Lung (tissue), 12 donors: ENCODE results near the gene ECM1. TPM values are rescaled to one million over a fixed set of nuclear protein-coding genes. Genes with fewer than 3 reads are reported as not detected.

Experiments
- ATAC-seq: fragments of 200-7000 bp; cut with Tn5 transposase; one replicate; pipeline ENCODE4 v1.9.1; 2020; ENCODE audit warnings: moderate number of reproducible peaks; ENCODE audit not compliant: insufficient read depth, low FRiP score
- DNase-seq, 3 donors: peaks; one replicate each; pipeline ENCODE4 v3.0.0-alpha.2; 2013 to 2017
- H3K27ac ChIP-seq, 2 donors: one replicate each; pipeline ENCODE4 v1.5.1; 2013; ENCODE audit warnings: mild to moderate bottlenecking in 2 of 2, moderate library complexity in 2 of 2, control low read depth in 1 of 2, inconsistent platforms in 1 of 2, low read depth in 1 of 2, low read length in 1 of 2
- H3K27me3 ChIP-seq, 3 donors: one replicate each; pipeline ENCODE4 v1.5.1; 2013; ENCODE audit warnings: low read length in 2 of 3; ENCODE audit not compliant: control insufficient read depth in 3 of 3, insufficient read depth in 3 of 3
- H3K36me3 ChIP-seq, 4 donors: one replicate each; pipeline ENCODE4 v1.5.1; 2013; ENCODE audit warnings: low read length in 4 of 4, mild to moderate bottlenecking in 1 of 4, moderate library complexity in 1 of 4; ENCODE audit not compliant: control insufficient read depth in 4 of 4, insufficient read depth in 4 of 4
- H3K4me1 ChIP-seq, 5 donors: one replicate each; pipeline ENCODE4 v1.5.1; 2013; ENCODE audit warnings: low read length in 5 of 5, mild to moderate bottlenecking in 2 of 5, moderate library complexity in 1 of 5; ENCODE audit not compliant: control insufficient read depth in 5 of 5, insufficient read depth in 5 of 5
- H3K4me3 ChIP-seq: one replicate; pipeline ENCODE4 v1.5.1; 2013; ENCODE audit warnings: mild to moderate bottlenecking, control low read depth, moderate library complexity
- H3K9ac ChIP-seq, 2 donors: one replicate each; pipeline ENCODE4 v1.5.1; 2013; ENCODE audit warnings: low read length in 2 of 2, control low read depth in 1 of 2; ENCODE audit not compliant: insufficient read depth in 1 of 2
- H3K9me3 ChIP-seq, 4 donors: one replicate each; pipeline ENCODE4 v1.5.1; 2013; ENCODE audit warnings: low read length in 3 of 4, mild to moderate bottlenecking in 1 of 4, moderate library complexity in 1 of 4; ENCODE audit not compliant: control insufficient read depth in 4 of 4, insufficient read depth in 3 of 4
- CTCF ChIP-seq: IDR thresholded peaks from 2 replicates; pipeline ENCODE4 v1.5.1; 2012; ENCODE audit warnings: mild to moderate bottlenecking; ENCODE audit errors: control extremely low read depth, extremely low read depth
- WGBS, 2 donors: extraction: QIAGEN DNeasy Blood & Tissue Kit; methylation state at CpG; one replicate each; pipeline ENCODE4 v1.1.7; 2013; 5-methylcytosine and 5-hydroxymethylcytosine counted together
- polyA plus RNA-seq, 2 donors: library from polyadenylated mRNA; stranded (reverse); fragments of 200-250 nt; gene quantifications; one replicate each; pipeline ENCODE4 v1.2.1, GENCODE V29; 2013
- total RNA-seq, 2 donors: library from RNA; depleted of rRNA in 1 of 2; stranded (reverse); fragments of >200 nt in 1 of 2; gene quantifications; one replicate each; pipeline ENCODE4 v1.2.1, GENCODE V29; 2014 to 2021
- donor health status: control.
- donor health status: control.
- donor health status: Bipolar disorder and iron deficiency.
- donor health status: healthy.
- donor health status: DM: yes; HTN: yes; CAD: no.

The ECM1 gene
- total and polyA plus RNA-seq, 4 donors, result 1.2 to 20.0 (median 10.7) TPM

GRCh38 chr1:150552911-150553289 lies 45.0 kb downstream of the ECM1 start:
- no peak for TF ChIP-seq CTCF
- peaks cover 0 to 19% (median 5%) of the 10 kb centered on the region in 4 donors for H3K36me3 ChIP-seq
- no peak for DNase-seq
- ATAC-seq, result no peak
- H3K27me3 ChIP-seq, result no peaks in the 10 kb centered on the region
- H3K27ac ChIP-seq, result peak overlapping the region; percentile 8 to 34
- no peak overlapping the region for H3K4me3 ChIP-seq
- no peak overlapping the region for H3K9ac ChIP-seq
- WGBS, 2 donors, result 77 to 78% methylated on average over 12 of the region's 12 CpGs
- peaks cover 0 to 38% (median 7%) of the 10 kb centered on the region in 5 donors for H3K4me1 ChIP-seq
- H3K9me3 ChIP-seq, result no peaks in the 10 kb centered on the region

GRCh38 chr1:150553392-150554085 lies 45.6 kb downstream of the ECM1 start:
- Histone ChIP-seq H3K9ac (no peak overlapping the region), H3K27ac (peak overlapping the region in 1 of 2 donors; percentile 8)

GRCh38 chr1:150554086-150554452 lies 46.2 kb downstream of the ECM1 start:
- TF ChIP-seq CTCF, result no peak
- no peak overlapping the region for H3K27ac ChIP-seq
- DNase-seq (no peak), ATAC-seq (no peak)
- peaks cover 0 to 24% (median 5%) of the 10 kb centered on the region in 4 donors for H3K36me3 ChIP-seq
- no peaks in the 10 kb centered on the region for H3K27me3 ChIP-seq
- H3K4me3 ChIP-seq, result no peak overlapping the region
- H3K4me1 ChIP-seq, result peaks cover under 1 to 38% (median 7%) of the 10 kb centered on the region in 5 donors
- no peaks in the 10 kb centered on the region for H3K9me3 ChIP-seq
- no peak overlapping the region for H3K9ac ChIP-seq
- WGBS, 2 donors, result 92 to 96% methylated on average over 8 of the region's 8 CpGs

More at GRCh38 chr1:150553392-150554085, 45.6 kb downstream of the ECM1 start:
- Histone ChIP-seq H3K4me3 (no peak overlapping the region), H3K27me3 (no peaks in the 10 kb centered on the region), H3K9me3 (no peaks in the 10 kb centered on the region), H3K4me1 (peaks cover 0 to 38% (median 7%) of the 10 kb centered on the region in 5 donors), H3K36me3 (peaks cover 0 to 24% (median 5%) of the 10 kb centered on the region in 4 donors)
- ATAC-seq, result no peak
- 90 to 93% methylated on average over 23 of the region's 23 CpGs for WGBS, 2 donors
- no peak for DNase-seq
- TF ChIP-seq CTCF, result no peak
